ENCODE data around the gene TXNRD3.

GRCh38 chr3:126618021-126618420 is 36.9 kb downstream of the TXNRD3 start:
- no peak for TF ChIP-seq CTCF (IDR thresholded peaks at IDR 0.05)
- TF ChIP-seq POLR2A (IDR thresholded peaks at IDR 0.05): no peak

Measured in right lobe of liver (tissue), 4 donors.